Sigmoid colon (tissue), 7 donors: ENCODE results near the gene GPC3. TPM values are rescaled to one million over a fixed set of nuclear protein-coding genes. Genes with fewer than 3 reads are reported as not detected.
A peak's percentile ranks its signal among the peaks of the same experiment; 100 is the strongest.

Experiments used
- DNase-seq: peaks from one replicate; pipeline ENCODE4 v3.0.0-alpha.2; 2019
- H3K27ac ChIP-seq, 4 donors: fragments of 200-600 bp; sonication (generic); one replicate each; pipeline ENCODE4 v1.5.1; 2016 to 2019; ENCODE audit warnings: mild to moderate bottlenecking in 1 of 4
- H3K27me3 ChIP-seq, 3 donors: fragments of 200-600 bp; sonication (generic); one replicate each; pipeline ENCODE4 v1.5.1; 2019; ENCODE audit warnings: mild to moderate bottlenecking in 1 of 3
- H3K36me3 ChIP-seq, 4 donors: fragments of 200-600 bp; sonication (generic); one replicate each; pipeline ENCODE4 v1.5.1; 2016 to 2019
- H3K4me1 ChIP-seq, 4 donors: fragments of 200-600 bp; sonication (generic); one replicate each; pipeline ENCODE4 v1.5.1; 2017 to 2019
- H3K4me3 ChIP-seq, 4 donors: fragments of 200-600 bp; sonication (generic); one replicate each; pipeline ENCODE4 v1.5.1; 2017 to 2019; ENCODE audit warnings: mild to moderate bottlenecking in 2 of 4, moderate library complexity in 1 of 4
- H3K9me3 ChIP-seq, 4 donors: fragments of 200-600 bp in 3 of 4; sonication (generic) in 3 of 4; one replicate each; pipeline versions ENCODE4 v1.5.1 to v1.6.1; 2013 to 2019
- EP300 ChIP-seq, 4 donors: sonication (generic); formaldehyde crosslinking; IDR thresholded peaks; one replicate each; pipeline ENCODE4 v1.6.1; 2017; ENCODE audit warnings: antibody characterized with exemption in 4 of 4
- POLR2A ChIP-seq, 2 donors: fragments of 450-650 bp; IDR thresholded peaks; one replicate each; pipeline ENCODE4 v1.6.1; 2016; ENCODE audit warnings: antibody characterized with exemption in 2 of 2, mild to moderate bottlenecking in 2 of 2, moderate library complexity in 2 of 2
- POLR2AphosphoS5 ChIP-seq, 4 donors: sonication (generic); formaldehyde crosslinking; IDR thresholded peaks; one replicate each; pipeline ENCODE4 v1.6.1; 2017; ENCODE audit warnings: antibody characterized with exemption in 4 of 4
- WGBS, 2 donors: extraction: QIAGEN DNeasy Blood & Tissue Kit; methylation state at CpG; one replicate each; pipeline ENCODE4 v1.1.7; 2013; 5-methylcytosine and 5-hydroxymethylcytosine counted together
- intact Hi-C: fragments of 100-400 bp; cut with DNase I; formaldehyde crosslinking; loops from one replicate; pipeline ENCODE4 v1.15.1; 2023
- polyA plus RNA-seq, 3 donors: library from polyadenylated mRNA; stranded (reverse); fragments of 200-250 nt; gene quantifications; one replicate each; pipeline ENCODE4 v1.2.3, GENCODE V29; 2013
- total RNA-seq, 4 donors: library from RNA; depleted of rRNA; stranded (reverse); fragments of >200 nt; gene quantifications; one replicate each; pipeline ENCODE4 v1.1.0, GENCODE V29; 2016
- TF ChIP-seq, protein P1 (sequence below), 4 experiments: fragments of 450-650 bp in 3 of 4; fragments of 200-600 bp in 1 of 4; IDR thresholded peaks; one replicate each; pipeline ENCODE4 v1.5.1; 2016 to 2019; ENCODE audit warnings: antibody characterized with exemption in 4 of 4, mild to moderate bottlenecking in 3 of 4, moderate library complexity in 2 of 4
- donor health status: healthy with polysubstance abuse.
- donor health status: Bipolar disorder and iron deficiency.
- donor health status: healthy.

The GPC3 gene
- total and polyA plus RNA-seq, 7 donors: 0.46 to 31.4 (median 2.7) TPM

DNA sequence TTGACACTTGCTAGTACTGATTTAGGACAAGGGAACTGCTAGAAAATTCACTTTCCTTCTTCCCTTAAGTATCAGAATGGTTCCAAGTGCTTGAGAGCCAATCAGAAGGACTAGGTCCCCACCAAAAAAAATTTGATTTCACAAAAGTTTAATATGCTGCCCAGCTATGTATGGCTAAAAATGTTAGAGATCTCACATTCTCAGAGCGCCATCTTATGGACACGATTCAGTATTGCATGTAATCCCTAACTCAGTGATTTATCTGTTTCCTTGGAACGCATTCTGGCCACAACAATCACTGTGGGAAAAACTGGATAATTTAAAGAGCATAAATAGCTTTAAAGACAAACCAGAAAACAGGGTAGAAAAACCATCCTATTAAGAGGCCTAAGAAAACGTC lies 315.0 kb downstream of the GPC3 start:
- Histone ChIP-seq H3K4me1 (peaks cover 0 to 9% (median 0%) of the 10 kb centered on the region in 4 donors), H3K9me3 (no peaks in the 10 kb centered on the region), H3K27ac (no peak overlapping the region), H3K36me3 (no peaks in the 10 kb centered on the region), H3K27me3 (no peaks in the 10 kb centered on the region), H3K4me3 (no peak overlapping the region)
- TF ChIP-seq, protein P1, sequence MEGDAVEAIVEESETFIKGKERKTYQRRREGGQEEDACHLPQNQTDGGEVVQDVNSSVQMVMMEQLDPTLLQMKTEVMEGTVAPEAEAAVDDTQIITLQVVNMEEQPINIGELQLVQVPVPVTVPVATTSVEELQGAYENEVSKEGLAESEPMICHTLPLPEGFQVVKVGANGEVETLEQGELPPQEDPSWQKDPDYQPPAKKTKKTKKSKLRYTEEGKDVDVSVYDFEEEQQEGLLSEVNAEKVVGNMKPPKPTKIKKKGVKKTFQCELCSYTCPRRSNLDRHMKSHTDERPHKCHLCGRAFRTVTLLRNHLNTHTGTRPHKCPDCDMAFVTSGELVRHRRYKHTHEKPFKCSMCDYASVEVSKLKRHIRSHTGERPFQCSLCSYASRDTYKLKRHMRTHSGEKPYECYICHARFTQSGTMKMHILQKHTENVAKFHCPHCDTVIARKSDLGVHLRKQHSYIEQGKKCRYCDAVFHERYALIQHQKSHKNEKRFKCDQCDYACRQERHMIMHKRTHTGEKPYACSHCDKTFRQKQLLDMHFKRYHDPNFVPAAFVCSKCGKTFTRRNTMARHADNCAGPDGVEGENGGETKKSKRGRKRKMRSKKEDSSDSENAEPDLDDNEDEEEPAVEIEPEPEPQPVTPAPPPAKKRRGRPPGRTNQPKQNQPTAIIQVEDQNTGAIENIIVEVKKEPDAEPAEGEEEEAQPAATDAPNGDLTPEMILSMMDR (IDR thresholded peaks at IDR 0.05): peak; percentile 54 to 71 (median 54)
- TF ChIP-seq POLR2AphosphoS5 (IDR thresholded peaks at IDR 0.05): no peak
- no peak for TF ChIP-seq EP300 (IDR thresholded peaks at IDR 0.05)
- no peak for DNase-seq
- WGBS, 2 donors: 1 to 2% methylated on average over 4 of the region's 4 CpGs
- intact Hi-C loops: loop anchor here (5.0 to 10.0 kb wide), 3 partner anchors 338 to 696 kb away; no protein-coding TSS in a partner anchor

DNA sequence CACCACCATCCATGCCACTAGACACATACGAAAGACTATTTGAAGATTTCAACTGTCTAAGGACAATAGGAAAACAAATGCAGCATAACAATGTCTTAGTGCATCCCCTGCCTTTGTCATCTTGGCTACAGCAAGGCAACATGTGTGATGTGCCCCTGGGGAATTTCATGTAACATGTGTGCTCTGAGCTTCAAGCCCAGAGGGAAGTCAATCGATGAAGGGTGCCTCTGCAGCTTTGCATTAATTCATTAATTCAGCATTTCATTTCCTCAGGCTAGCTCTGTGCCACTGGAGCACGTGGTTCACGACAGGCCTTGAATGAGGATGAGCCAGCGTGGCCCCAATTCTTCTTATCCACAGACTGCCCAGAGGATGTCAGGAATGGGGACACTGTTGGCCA lies 316.2 kb downstream of the GPC3 start:
- Histone ChIP-seq H3K27ac (no peak overlapping the region), H3K36me3 (no peaks in the 10 kb centered on the region), H3K4me3 (no peak overlapping the region), H3K9me3 (no peaks in the 10 kb centered on the region), H3K27me3 (no peaks in the 10 kb centered on the region), H3K4me1 (peaks cover 0 to 5% (median 0%) of the 10 kb centered on the region in 4 donors)
- intact Hi-C loops: no loop called here
- 95 to 96% methylated on average over 5 of the region's 5 CpGs for WGBS, 2 donors
- TF ChIP-seq POLR2AphosphoS5 (IDR thresholded peaks at IDR 0.05) (no peak), POLR2A (IDR thresholded peaks at IDR 0.05) (no peak), EP300 (IDR thresholded peaks at IDR 0.05) (no peak)
- TF ChIP-seq, protein P1 (IDR thresholded peaks at IDR 0.05): no peak
- no peak for DNase-seq

DNA sequence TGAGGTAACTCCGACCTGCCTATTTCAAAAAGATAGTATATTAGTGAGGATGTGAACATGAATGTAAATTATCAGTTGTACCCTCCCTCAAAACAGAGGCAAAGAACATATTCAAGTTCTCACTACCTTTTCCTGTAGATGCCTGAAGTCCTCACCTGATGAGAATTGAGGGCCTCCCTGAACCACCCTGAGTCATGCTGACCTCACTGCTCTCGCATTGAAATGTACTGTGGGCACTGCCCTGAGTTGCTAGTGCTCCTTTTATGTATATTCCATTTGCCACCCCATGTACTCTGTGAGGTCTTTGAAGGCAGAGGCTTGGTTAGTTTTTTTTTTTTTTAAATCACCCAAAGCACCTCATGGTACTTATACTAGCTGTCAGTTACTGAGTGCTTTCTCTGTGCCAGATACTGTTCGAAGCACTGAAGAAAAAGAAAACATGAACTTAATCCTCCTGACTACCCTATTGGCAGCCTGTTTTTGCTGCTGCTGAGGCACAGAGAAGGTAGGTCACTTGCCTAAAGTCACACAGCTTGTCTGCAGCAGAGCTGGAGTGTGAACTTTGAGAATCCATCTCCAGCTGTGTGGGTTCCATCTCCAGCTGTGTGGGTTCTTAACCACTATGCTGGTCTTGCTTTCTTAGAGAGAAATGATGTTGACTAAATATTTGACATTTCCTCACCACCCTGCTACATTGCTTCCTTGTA lies 317.0 kb downstream of the GPC3 start:
- peaks cover 0 to 5% (median 0%) of the 10 kb centered on the region in 4 donors for H3K4me1 ChIP-seq
- intact Hi-C loops: no loop called here
- no peaks in the 10 kb centered on the region for H3K27me3 ChIP-seq
- DNase-seq: no peak
- no peak overlapping the region for H3K27ac ChIP-seq
- no peaks in the 10 kb centered on the region for H3K36me3 ChIP-seq
- H3K4me3 ChIP-seq: no peak overlapping the region
- WGBS, 2 donors: 89 to 90% methylated on average over 3 of the region's 3 CpGs
- TF ChIP-seq POLR2A (IDR thresholded peaks at IDR 0.05): no peak
- TF ChIP-seq, protein P1 (IDR thresholded peaks at IDR 0.05): no peak
- no peak for TF ChIP-seq POLR2AphosphoS5 (IDR thresholded peaks at IDR 0.05)
- no peak for TF ChIP-seq EP300 (IDR thresholded peaks at IDR 0.05)
- H3K9me3 ChIP-seq: no peaks in the 10 kb centered on the region

DNA sequence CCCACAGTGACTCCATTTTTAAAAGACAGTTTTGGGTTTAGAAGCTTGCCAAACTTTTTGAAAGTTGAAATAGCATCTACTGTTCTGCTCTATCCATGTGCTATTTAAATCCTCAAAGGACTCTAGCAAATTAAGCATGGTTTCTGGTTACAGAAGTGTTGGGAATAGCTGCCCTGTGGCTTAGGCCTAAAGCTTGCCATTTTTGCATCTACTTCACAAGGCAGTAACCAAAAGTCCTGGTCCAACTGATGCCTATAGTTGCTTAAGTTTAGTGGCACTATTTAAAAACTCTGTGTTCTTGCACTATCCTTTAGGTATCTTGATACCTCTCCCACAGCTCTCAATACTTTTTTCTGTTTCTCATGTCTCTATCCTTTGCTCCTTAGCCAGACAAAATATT lies 319.1 kb downstream of the GPC3 start:
- no peak overlapping the region for H3K27ac ChIP-seq
- no peak for DNase-seq
- H3K4me3 ChIP-seq: no peak overlapping the region
- no peaks in the 10 kb centered on the region for H3K9me3 ChIP-seq
- intact Hi-C loops: no loop called here
- H3K4me1 ChIP-seq: peaks cover 0 to 5% (median 0%) of the 10 kb centered on the region in 4 donors
- H3K36me3 ChIP-seq: no peaks in the 10 kb centered on the region
- TF ChIP-seq POLR2AphosphoS5 (IDR thresholded peaks at IDR 0.05): no peak
- TF ChIP-seq, protein P1 (IDR thresholded peaks at IDR 0.05): no peak
- TF ChIP-seq EP300 (IDR thresholded peaks at IDR 0.05): no peak
- TF ChIP-seq POLR2A (IDR thresholded peaks at IDR 0.05): no peak
- H3K27me3 ChIP-seq: no peaks in the 10 kb centered on the region
